Neural cell (in vitro differentiated cells): ENCODE measurements around the gene ZNHIT2. TPM values are rescaled to one million over a fixed set of nuclear protein-coding genes. Genes with fewer than 3 reads are reported as not detected.

Source experiments
- H2AFZ ChIP-seq: fragments of 200-600, 300-800 bp; sonication (generic), shearing (Covaris generic); 2 replicates; pipeline ENCODE4 v1.6.0; 2014; ENCODE audit warnings: low read depth, mild to moderate bottlenecking, antibody characterized with exemption, low read length, moderate library complexity
- H3F3A ChIP-seq: fragments of 200-600 bp; shearing (Covaris generic); 2 replicates; pipeline ENCODE4 v1.6.1; 2016; ENCODE audit warnings: mild to moderate bottlenecking, moderate library complexity, mixed read lengths, antibody characterized with exemption, low read length; ENCODE audit not compliant: insufficient read depth, poor library complexity, severe bottlenecking
- H3K27ac ChIP-seq: fragments of 200-600, 300-800 bp; sonication (generic), shearing (Covaris generic); 2 replicates; pipeline ENCODE4 v1.5.1; 2014; ENCODE audit warnings: mild to moderate bottlenecking, low read length, moderate library complexity
- H3K27me3 ChIP-seq: fragments of 300-800, 200-600 bp; sonication (generic), shearing (Covaris generic); 2 replicates; pipeline ENCODE4 v1.6.0; 2014; ENCODE audit warnings: mild to moderate bottlenecking, low read depth, low read length, moderate library complexity; ENCODE audit not compliant: insufficient read depth
- H3K36me3 ChIP-seq: fragments of 300-800, 200-600 bp; sonication (generic), shearing (Covaris generic); 2 replicates; pipeline ENCODE4 v1.5.1; 2014; ENCODE audit warnings: mild to moderate bottlenecking, antibody characterized with exemption, low read length, moderate library complexity; ENCODE audit not compliant: insufficient read depth
- H3K4me2 ChIP-seq: fragments of 300-800, 200-600 bp; sonication (generic), shearing (Covaris generic); 2 replicates; pipeline ENCODE4 v1.6.0; 2014; ENCODE audit warnings: mild to moderate bottlenecking, low read length
- H3K4me3 ChIP-seq: fragments of 300-800, 200-600 bp; sonication (generic), shearing (Covaris generic); 2 replicates; pipeline ENCODE4 v1.5.1; 2014; ENCODE audit warnings: mild to moderate bottlenecking, low read length, moderate library complexity
- H3K79me2 ChIP-seq: fragments of 200-600 bp; shearing (Covaris generic); replicated peaks from 2 replicates; pipeline ENCODE4 v1.6.0; 2014; ENCODE audit warnings: mild to moderate bottlenecking, low read length, moderate library complexity; ENCODE audit not compliant: insufficient read depth
- H3K9ac ChIP-seq: fragments of 300-800, 200-600 bp; sonication (generic), shearing (Covaris generic); 2 replicates; pipeline ENCODE4 v1.6.1; 2016; ENCODE audit warnings: mild to moderate bottlenecking, low read length, mixed read lengths
- H3K9me2 ChIP-seq: fragments of 200-600 bp; shearing (Covaris generic); 2 replicates; pipeline ENCODE4 v1.6.1; 2016; ENCODE audit warnings: mild to moderate bottlenecking, low read length, mixed read lengths; ENCODE audit not compliant: insufficient read depth
- H3K9me3 ChIP-seq: fragments of 200-600, 300-800 bp; sonication (generic), shearing (Covaris generic); 2 replicates; pipeline ENCODE4 v1.6.1; 2016; ENCODE audit warnings: mild to moderate bottlenecking, mixed run types, low read length, moderate library complexity, mixed read lengths
- H4K20me1 ChIP-seq: fragments of 200-600 bp; shearing (Covaris generic); 2 replicates; pipeline ENCODE4 v1.6.1; 2016; ENCODE audit warnings: mild to moderate bottlenecking, mixed run types; ENCODE audit not compliant: insufficient read depth
- CTCF ChIP-seq: fragments of 450-650 bp; IDR thresholded peaks from 2 replicates; pipeline ENCODE4 v1.5.1; 2014; ENCODE audit warnings: antibody characterized with exemption, mild to moderate bottlenecking, moderate library complexity; ENCODE audit not compliant: poor library complexity, severe bottlenecking
- EP300 ChIP-seq: fragments of 450-650 bp; conservative IDR thresholded peaks from 2 replicates; pipeline ENCODE4 v1.6.1; 2014; ENCODE audit warnings: antibody characterized with exemption, mild to moderate bottlenecking, moderate library complexity; ENCODE audit not compliant: poor library complexity, severe bottlenecking
- MXI1 ChIP-seq: fragments of 450-650 bp; conservative IDR thresholded peaks from 2 replicates; pipeline ENCODE4 v1.6.1; 2014; ENCODE audit warnings: antibody characterized with exemption, mild to moderate bottlenecking; ENCODE audit not compliant: poor library complexity, severe bottlenecking
- POLR2AphosphoS5 ChIP-seq: IDR thresholded peaks from 2 replicates; pipeline ENCODE4 v1.6.1; 2012
- RAD21 ChIP-seq: fragments of 450-650 bp; conservative IDR thresholded peaks from 2 replicates; pipeline ENCODE4 v1.6.1; 2014; ENCODE audit warnings: antibody characterized with exemption, mild to moderate bottlenecking, moderate library complexity
- SMC3 ChIP-seq: fragments of 450-650 bp; conservative IDR thresholded peaks from 2 replicates; pipeline ENCODE4 v1.6.1; 2014; ENCODE audit warnings: antibody characterized with exemption, mild to moderate bottlenecking, moderate library complexity; ENCODE audit not compliant: poor library complexity
- TAF1 ChIP-seq: IDR thresholded peaks from 2 replicates; pipeline ENCODE4 v1.6.1; 2012; ENCODE audit warnings: low read depth
- polyA plus RNA-seq: library from polyadenylated mRNA; depleted of rRNA; stranded (reverse); fragments of >200 nt; gene quantifications from 2 replicates; pipeline ENCODE4 v1.2.3, GENCODE V29; 2014

The ZNHIT2 gene
- polyA plus RNA-seq, 1 donor from 2014 or later = 7.0 TPM

- Histone ChIP-seq H3K27ac (peak overlapping the region; percentile 71), H3F3A (no peaks in the 10 kb centered on the region), H3K9me3 (no peaks in the 10 kb centered on the region), H3K79me2 (peaks cover 35% of the 10 kb centered on the region), H3K36me3 (peaks cover 10% of the 10 kb centered on the region), H3K27me3 (no peaks in the 10 kb centered on the region), H3K4me2 (no peak overlapping the region), H3K9me2 (no peaks in the 10 kb centered on the region), H2AFZ (no peak overlapping the region), H3K4me3 (peak overlapping the region; percentile 97), H3K9ac (peak overlapping the region; percentile 55), H4K20me1 (no peaks in the 10 kb centered on the region)
- no peak for TF ChIP-seq TAF1
- no peak for TF ChIP-seq RAD21
- TF ChIP-seq SMC3 = peak; percentile 3
Measured at GRCh38 chr11:65118097-65118837, 766 bp upstream of the ZNHIT2 start.

- Histone ChIP-seq H2AFZ (no peak overlapping the region), H3K27ac (peak overlapping the region; percentile 71)
Measured at GRCh38 chr11:65116370-65117205, 913 bp downstream of the ZNHIT2 start.

GRCh38 chr11:65115361-65116082 is 2.0 kb downstream of the ZNHIT2 start:
- Histone ChIP-seq H3K9ac (no peak overlapping the region), H3K9me2 (no peaks in the 10 kb centered on the region), H3K4me3 (peak overlapping the region; percentile 97), H3K79me2 (peaks cover 27% of the 10 kb centered on the region), H4K20me1 (no peaks in the 10 kb centered on the region), H3K9me3 (no peaks in the 10 kb centered on the region), H3F3A (no peaks in the 10 kb centered on the region), H3K4me2 (no peak overlapping the region), H3K36me3 (peaks cover 3% of the 10 kb centered on the region), H3K27ac (no peak overlapping the region), H2AFZ (no peak overlapping the region), H3K27me3 (no peaks in the 10 kb centered on the region)
- TF ChIP-seq RAD21 = no peak
- TF ChIP-seq POLR2AphosphoS5 = peak; percentile 28
- TF ChIP-seq TAF1 = no peak

More at GRCh38 chr11:65116370-65117205, 913 bp downstream of the ZNHIT2 start:
- TF ChIP-seq EP300 (no peak), SMC3 (no peak), POLR2AphosphoS5 (no peak), MXI1 (no peak), CTCF (no peak)
- peaks cover 36% of the 10 kb centered on the region for H3K79me2 ChIP-seq
- peak overlapping the region; percentile 82 for H3K4me2 ChIP-seq
- no peaks in the 10 kb centered on the region for H3K9me2 ChIP-seq
- H3K9me3 ChIP-seq = no peaks in the 10 kb centered on the region
- peak overlapping the region; percentile 97 for H3K4me3 ChIP-seq
- H3K36me3 ChIP-seq = peaks cover 10% of the 10 kb centered on the region
- no peaks in the 10 kb centered on the region for H3F3A ChIP-seq
- peak overlapping the region; percentile 79 for H3K9ac ChIP-seq
- no peaks in the 10 kb centered on the region for H4K20me1 ChIP-seq
- no peaks in the 10 kb centered on the region for H3K27me3 ChIP-seq
